ENCODE results near the gene TBC1D25. TPM values are rescaled to one million over a fixed set of nuclear protein-coding genes. Genes with fewer than 3 reads are reported as not detected.

TBC1D25 gene, protein sequence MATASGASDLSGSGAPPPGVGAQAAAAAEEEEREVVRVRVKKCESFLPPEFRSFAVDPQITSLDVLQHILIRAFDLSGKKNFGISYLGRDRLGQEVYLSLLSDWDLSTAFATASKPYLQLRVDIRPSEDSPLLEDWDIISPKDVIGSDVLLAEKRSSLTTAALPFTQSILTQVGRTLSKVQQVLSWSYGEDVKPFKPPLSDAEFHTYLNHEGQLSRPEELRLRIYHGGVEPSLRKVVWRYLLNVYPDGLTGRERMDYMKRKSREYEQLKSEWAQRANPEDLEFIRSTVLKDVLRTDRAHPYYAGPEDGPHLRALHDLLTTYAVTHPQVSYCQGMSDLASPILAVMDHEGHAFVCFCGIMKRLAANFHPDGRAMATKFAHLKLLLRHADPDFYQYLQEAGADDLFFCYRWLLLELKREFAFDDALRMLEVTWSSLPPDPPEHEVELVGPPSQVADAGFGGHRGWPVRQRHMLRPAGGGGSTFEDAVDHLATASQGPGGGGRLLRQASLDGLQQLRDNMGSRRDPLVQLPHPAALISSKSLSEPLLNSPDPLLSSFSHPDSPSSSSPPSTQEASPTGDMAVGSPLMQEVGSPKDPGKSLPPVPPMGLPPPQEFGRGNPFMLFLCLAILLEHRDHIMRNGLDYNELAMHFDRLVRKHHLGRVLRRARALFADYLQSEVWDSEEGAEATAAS
- polyA plus RNA-seq: 8.0 TPM
- long read RNA-seq, donor 1, full-length matches to known transcripts: 1 of 1 reads
- long read RNA-seq, donor 1, partial matches to known transcripts: 0 of 1 reads
- long read RNA-seq, donor 1, other reads (novel, unspliced or antisense): 0 of 1 reads
- long read RNA-seq, donor 2, full-length matches to known transcripts: 1 of 1 reads
- long read RNA-seq, donor 2, partial matches to known transcripts: 0 of 1 reads
- long read RNA-seq, donor 2, other reads (novel, unspliced or antisense): 0 of 1 reads
- long read RNA-seq, donor 3, full-length matches to known transcripts: 1 of 1 reads
- long read RNA-seq, donor 3, partial matches to known transcripts: 0 of 1 reads
- long read RNA-seq, donor 3, other reads (novel, unspliced or antisense): 0 of 1 reads
- long read RNA-seq, donor 4: 0 reads
- long read RNA-seq, donor 5, full-length matches to known transcripts: 2 of 2 reads
- long read RNA-seq, donor 5, partial matches to known transcripts: 0 of 2 reads
- long read RNA-seq, donor 5, other reads (novel, unspliced or antisense): 0 of 2 reads
- long read RNA-seq, donor 6, full-length matches to known transcripts: 1 of 1 reads
- long read RNA-seq, donor 6, partial matches to known transcripts: 0 of 1 reads
- long read RNA-seq, donor 6, other reads (novel, unspliced or antisense): 0 of 1 reads
- long read RNA-seq, donor 7, full-length matches to known transcripts: 2 of 2 reads
- long read RNA-seq, donor 7, partial matches to known transcripts: 0 of 2 reads
- long read RNA-seq, donor 7, other reads (novel, unspliced or antisense): 0 of 2 reads
- long read RNA-seq, donor 8: 0 reads
- long read RNA-seq, donor 9, full-length matches to known transcripts: 2 of 2 reads
- long read RNA-seq, donor 9, partial matches to known transcripts: 0 of 2 reads
- long read RNA-seq, donor 9, other reads (novel, unspliced or antisense): 0 of 2 reads
- long read RNA-seq, donor 10, full-length matches to known transcripts: 3 of 3 reads
- long read RNA-seq, donor 10, partial matches to known transcripts: 0 of 3 reads
- long read RNA-seq, donor 10, other reads (novel, unspliced or antisense): 0 of 3 reads
- long read RNA-seq, donor 11, full-length matches to known transcripts: 1 of 1 reads
- long read RNA-seq, donor 11, partial matches to known transcripts: 0 of 1 reads
- long read RNA-seq, donor 11, other reads (novel, unspliced or antisense): 0 of 1 reads

DNA sequence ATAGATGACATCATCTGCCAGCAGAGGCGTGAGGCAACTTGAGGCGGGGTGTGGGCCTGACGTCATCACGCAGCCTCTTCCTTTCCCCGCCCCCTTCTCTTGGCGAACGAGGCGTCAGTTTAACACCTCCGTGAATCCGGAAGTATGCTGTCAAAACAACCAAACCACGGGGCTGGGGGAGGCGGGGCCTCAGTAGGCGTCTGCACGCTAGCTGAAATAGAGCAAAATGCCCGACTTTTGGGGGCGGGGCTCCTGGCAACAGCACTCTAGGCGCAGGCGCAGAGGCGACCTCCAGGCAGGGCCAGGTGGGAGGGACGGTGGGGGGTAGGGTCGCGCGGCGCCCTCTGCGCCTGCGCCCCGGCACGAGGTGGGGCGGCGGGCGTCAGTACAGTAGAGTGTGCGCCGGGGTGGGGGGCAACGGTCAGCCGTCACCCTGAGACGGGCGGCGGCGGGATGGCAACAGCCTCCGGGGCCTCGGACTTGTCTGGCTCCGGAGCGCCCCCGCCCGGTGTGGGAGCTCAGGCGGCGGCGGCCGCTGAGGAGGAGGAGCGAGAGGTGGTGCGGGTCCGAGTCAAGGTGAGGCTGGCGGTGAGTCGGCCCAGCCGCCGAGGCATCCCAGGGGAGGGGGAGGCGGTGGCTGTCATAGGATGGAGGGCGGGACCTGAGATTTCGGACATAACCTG lies at the start of gene TBC1D25:
TBC1D25 (plus strand) TSS at position 370 of the 683 bp plus-strand sequence; CDS start at position 454, 84 bp downstream.
- Histone ChIP-seq H3K27ac (ENCODE audit: low read length) (peak within 1 kb of the TSS; percentile 87), H3K9me3 (ENCODE audit: control insufficient read depth, low read depth, low read length) (no peaks in the 10 kb centered on the region), H3K36me3 (ENCODE audit: control insufficient read depth, insufficient read depth, low read length) (peaks cover under 1% of the 10 kb centered on the region), H3K4me3 (ENCODE audit: low read length) (peak within 1 kb of the TSS; percentile 74), H3K4me1 (ENCODE audit: control insufficient read depth, insufficient read depth, low read length) (peaks cover 8% of the 10 kb centered on the region), H3K27me3 (ENCODE audit: control insufficient read depth, insufficient read depth, low read length) (no peaks in the 10 kb centered on the region)
- peak; percentile 98 for DNase-seq
- WGBS (ENCODE audit: insufficient coverage, low lambda C conversion rate): no CpG with 5 or more reads among the region's 59 CpGs

DNA sequence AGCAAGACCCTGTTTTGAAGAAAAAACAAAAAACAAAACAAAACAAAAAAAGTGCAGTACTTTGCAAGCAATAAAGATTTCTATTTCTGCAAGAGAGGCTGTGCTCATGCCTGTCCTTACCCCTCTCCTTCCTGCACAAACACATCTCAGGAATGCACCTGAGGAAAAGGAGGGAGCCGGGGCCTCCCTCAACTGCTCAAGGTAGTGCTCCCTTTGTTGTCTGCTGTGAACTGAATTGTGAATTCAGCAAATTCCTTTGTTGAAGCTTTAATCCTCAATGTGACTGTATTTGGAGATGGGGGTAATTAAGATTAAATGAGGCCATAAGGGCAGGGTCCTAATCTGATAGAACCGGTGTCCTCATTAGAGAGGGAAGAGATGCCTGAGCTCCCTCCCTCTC lies 49.6 kb upstream of the TBC1D25 start:
- no peaks in the 10 kb centered on the region for H3K4me1 ChIP-seq (ENCODE audit: control insufficient read depth, insufficient read depth, low read length)
- H3K27ac ChIP-seq (ENCODE audit: low read length): no peak overlapping the region
- DNase-seq: no peak
- H3K27me3 ChIP-seq (ENCODE audit: control insufficient read depth, insufficient read depth, low read length): no peaks in the 10 kb centered on the region
- H3K36me3 ChIP-seq (ENCODE audit: control insufficient read depth, insufficient read depth, low read length): peaks cover 2% of the 10 kb centered on the region
- H3K9me3 ChIP-seq (ENCODE audit: control insufficient read depth, low read depth, low read length): no peaks in the 10 kb centered on the region
- no peak overlapping the region for H3K4me3 ChIP-seq (ENCODE audit: low read length)
- WGBS (ENCODE audit: insufficient coverage, low lambda C conversion rate): no CpG with 5 or more reads among the region's 2 CpGs

DNA sequence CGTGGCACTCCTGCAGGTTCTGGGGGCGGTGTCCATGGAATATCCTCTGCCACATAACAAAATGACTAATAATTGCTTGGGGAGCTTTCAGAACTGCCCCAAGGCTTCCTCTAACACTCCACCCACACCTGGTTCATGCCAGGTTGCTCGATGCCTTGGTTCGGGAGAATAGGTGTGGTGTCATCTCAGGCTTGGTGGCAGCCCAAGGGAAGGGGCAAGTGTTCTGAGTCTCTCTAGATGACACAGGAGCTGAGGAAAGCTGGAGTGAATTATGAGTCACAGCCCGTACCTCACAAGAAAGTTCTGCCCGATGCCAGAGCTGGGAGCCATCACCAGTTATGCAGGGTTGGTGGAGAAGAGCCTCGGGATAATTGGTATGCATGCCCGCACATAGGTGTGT lies 48.9 kb upstream of the TBC1D25 start:
- DNase-seq: no peak
- H3K4me3 ChIP-seq (ENCODE audit: low read length): no peak overlapping the region
- no CpG with 5 or more reads among the region's 8 CpGs for WGBS (ENCODE audit: insufficient coverage, low lambda C conversion rate)
- H3K27ac ChIP-seq (ENCODE audit: low read length): no peak overlapping the region
- no peaks in the 10 kb centered on the region for H3K27me3 ChIP-seq (ENCODE audit: control insufficient read depth, insufficient read depth, low read length)
- peaks cover 2% of the 10 kb centered on the region for H3K36me3 ChIP-seq (ENCODE audit: control insufficient read depth, insufficient read depth, low read length)
- no peaks in the 10 kb centered on the region for H3K4me1 ChIP-seq (ENCODE audit: control insufficient read depth, insufficient read depth, low read length)
- H3K9me3 ChIP-seq (ENCODE audit: control insufficient read depth, low read depth, low read length): no peaks in the 10 kb centered on the region

DNA sequence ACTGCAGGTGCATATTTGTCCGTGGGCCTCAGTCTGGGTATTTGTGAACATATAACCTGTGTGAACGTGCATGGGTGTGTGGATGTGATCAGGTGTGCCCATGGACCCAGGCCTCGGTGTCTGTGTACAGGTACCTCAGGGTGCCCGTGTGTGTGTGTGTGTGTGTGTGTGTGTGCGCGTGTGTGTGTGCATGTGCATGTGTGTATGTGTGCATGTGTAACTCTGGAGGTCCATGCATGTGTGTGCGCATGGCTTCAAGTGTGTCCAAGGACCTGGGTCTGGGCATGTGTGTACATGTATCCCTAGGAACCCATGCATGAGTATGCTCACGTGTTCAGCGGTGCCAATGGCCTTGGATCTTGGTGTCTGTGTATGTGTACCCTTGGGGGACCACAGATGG lies 47.7 kb upstream of the TBC1D25 start:
- Histone ChIP-seq H3K9me3 (ENCODE audit: control insufficient read depth, low read depth, low read length) (no peaks in the 10 kb centered on the region), H3K4me3 (ENCODE audit: low read length) (no peak overlapping the region), H3K27me3 (ENCODE audit: control insufficient read depth, insufficient read depth, low read length) (no peaks in the 10 kb centered on the region), H3K27ac (ENCODE audit: low read length) (no peak overlapping the region), H3K4me1 (ENCODE audit: control insufficient read depth, insufficient read depth, low read length) (no peaks in the 10 kb centered on the region), H3K36me3 (ENCODE audit: control insufficient read depth, insufficient read depth, low read length) (no peaks in the 10 kb centered on the region)
- no peak for DNase-seq
- no CpG with 5 or more reads among the region's 9 CpGs for WGBS (ENCODE audit: insufficient coverage, low lambda C conversion rate)

DNA sequence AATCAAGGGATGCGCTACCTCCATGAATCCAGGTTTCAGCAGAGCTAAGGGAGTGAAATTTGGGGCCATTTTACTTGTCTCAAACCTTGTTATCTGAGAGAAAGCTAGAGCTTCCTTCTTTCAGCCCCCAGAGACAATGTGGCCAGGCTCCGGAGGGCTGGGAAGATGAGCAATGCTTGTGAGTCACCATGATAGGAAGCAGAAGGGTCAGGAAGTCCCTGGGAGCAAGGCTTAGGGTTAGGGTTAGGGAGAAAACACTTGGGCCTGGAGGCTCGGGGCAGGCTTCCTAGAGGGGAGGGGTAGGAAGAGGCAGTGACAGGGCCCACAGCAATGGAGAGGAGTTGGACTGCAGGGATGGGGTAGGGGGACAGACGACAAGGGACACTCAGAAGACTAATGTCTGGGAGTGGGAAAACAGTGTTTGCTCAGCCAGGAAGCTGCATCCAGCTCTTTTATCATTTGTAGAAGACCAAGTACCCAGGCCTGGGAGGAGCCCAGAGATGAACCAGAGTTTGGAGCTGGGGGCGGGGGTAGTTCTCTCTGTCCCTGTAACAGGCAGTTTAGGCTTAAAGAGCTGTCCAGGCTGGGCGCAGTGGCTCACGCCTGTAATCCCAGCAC lies 47.1 kb upstream of the TBC1D25 start:
- WGBS (ENCODE audit: insufficient coverage, low lambda C conversion rate): no CpG with 5 or more reads among the region's 7 CpGs
- H3K4me3 ChIP-seq (ENCODE audit: low read length): no peak overlapping the region
- H3K27me3 ChIP-seq (ENCODE audit: control insufficient read depth, insufficient read depth, low read length): no peaks in the 10 kb centered on the region
- H3K27ac ChIP-seq (ENCODE audit: low read length): no peak overlapping the region
- no peak for DNase-seq
- no peaks in the 10 kb centered on the region for H3K36me3 ChIP-seq (ENCODE audit: control insufficient read depth, insufficient read depth, low read length)
- H3K4me1 ChIP-seq (ENCODE audit: control insufficient read depth, insufficient read depth, low read length): no peaks in the 10 kb centered on the region
- no peaks in the 10 kb centered on the region for H3K9me3 ChIP-seq (ENCODE audit: control insufficient read depth, low read depth, low read length)

DNA sequence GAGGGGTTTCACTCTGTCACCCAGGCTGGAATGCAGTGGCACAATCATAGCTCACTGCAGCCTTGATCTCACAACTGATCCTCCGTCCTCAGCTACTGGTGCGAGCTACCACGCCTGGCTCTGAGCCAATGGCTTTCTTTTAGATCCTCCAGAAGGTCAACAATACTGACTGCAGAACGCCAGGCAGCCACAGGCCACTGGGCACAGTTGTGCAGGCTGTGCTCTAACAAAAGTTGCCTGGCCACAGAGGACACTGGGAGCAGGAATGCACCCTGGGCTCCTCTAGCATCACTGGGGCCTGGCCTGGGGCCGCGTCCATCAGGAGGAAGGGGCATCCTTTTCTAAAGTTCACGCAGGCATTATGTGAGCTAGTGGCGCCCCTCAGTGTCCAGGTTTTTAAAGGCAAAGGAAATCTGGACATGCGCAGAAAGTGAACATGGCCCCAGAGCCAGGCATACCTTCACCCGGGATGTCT lies 45.6 kb upstream of the TBC1D25 start:
- no peaks in the 10 kb centered on the region for H3K36me3 ChIP-seq (ENCODE audit: control insufficient read depth, insufficient read depth, low read length)
- no peak overlapping the region for H3K4me3 ChIP-seq (ENCODE audit: low read length)
- peak in 1 of 2 donors; percentile 8 for DNase-seq
- H3K27ac ChIP-seq (ENCODE audit: low read length): no peak overlapping the region
- WGBS (ENCODE audit: insufficient coverage, low lambda C conversion rate): no CpG with 5 or more reads among the region's 10 CpGs
- no peaks in the 10 kb centered on the region for H3K27me3 ChIP-seq (ENCODE audit: control insufficient read depth, insufficient read depth, low read length)
- H3K9me3 ChIP-seq (ENCODE audit: control insufficient read depth, low read depth, low read length): no peaks in the 10 kb centered on the region
- H3K4me1 ChIP-seq (ENCODE audit: control insufficient read depth, insufficient read depth, low read length): no peaks in the 10 kb centered on the region

DNA sequence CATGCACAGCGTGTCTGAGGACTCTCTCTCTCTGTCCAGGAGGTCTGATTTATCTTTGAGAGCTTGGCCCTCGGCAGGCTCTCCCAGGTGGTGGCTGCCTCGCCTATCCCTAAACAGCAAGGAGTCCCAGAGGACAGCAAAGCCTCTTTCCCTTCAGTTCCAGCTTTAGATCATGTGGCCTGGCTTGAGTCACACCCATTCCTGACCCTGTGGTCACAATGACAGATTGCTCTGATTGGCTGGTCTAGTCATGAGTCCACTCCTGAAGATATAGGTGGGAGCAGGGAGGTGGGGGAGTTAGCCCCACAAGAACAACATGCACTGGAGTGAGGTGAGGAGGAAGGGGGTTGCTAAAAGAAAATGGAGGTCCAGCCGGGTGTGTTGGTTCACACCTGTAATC lies 42.9 kb upstream of the TBC1D25 start:
- Histone ChIP-seq H3K27me3 (ENCODE audit: control insufficient read depth, insufficient read depth, low read length) (no peaks in the 10 kb centered on the region), H3K4me3 (ENCODE audit: low read length) (no peak overlapping the region), H3K27ac (ENCODE audit: low read length) (no peak overlapping the region), H3K36me3 (ENCODE audit: control insufficient read depth, insufficient read depth, low read length) (no peaks in the 10 kb centered on the region), H3K9me3 (ENCODE audit: control insufficient read depth, low read depth, low read length) (no peaks in the 10 kb centered on the region), H3K4me1 (ENCODE audit: control insufficient read depth, insufficient read depth, low read length) (no peaks in the 10 kb centered on the region)
- no peak for DNase-seq
- WGBS (ENCODE audit: insufficient coverage, low lambda C conversion rate): no CpG with 5 or more reads among the region's 4 CpGs

DNA sequence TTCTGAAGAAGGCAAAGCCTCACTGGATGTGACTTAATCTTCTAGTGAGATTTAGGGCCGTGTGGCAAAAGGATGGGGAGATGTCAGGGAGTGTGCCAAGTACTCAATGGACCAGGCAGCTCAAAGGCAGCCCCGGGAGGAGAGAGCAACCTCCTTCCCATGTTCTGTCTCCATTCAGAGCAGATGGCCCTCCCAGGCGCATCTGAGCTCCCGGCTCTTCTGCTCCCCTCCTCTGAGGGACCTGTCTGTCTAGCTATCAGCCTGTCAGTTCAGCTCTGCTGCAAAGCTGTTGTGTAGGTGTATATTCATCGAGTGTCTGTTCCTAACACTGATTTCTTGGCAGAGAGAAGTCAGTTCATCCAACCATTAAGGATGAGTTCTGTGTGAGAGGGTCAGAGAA lies 41.6 kb upstream of the TBC1D25 start:
- no peaks in the 10 kb centered on the region for H3K9me3 ChIP-seq (ENCODE audit: control insufficient read depth, low read depth, low read length)
- no peak overlapping the region for H3K4me3 ChIP-seq (ENCODE audit: low read length)
- H3K4me1 ChIP-seq (ENCODE audit: control insufficient read depth, insufficient read depth, low read length): no peaks in the 10 kb centered on the region
- H3K27me3 ChIP-seq (ENCODE audit: control insufficient read depth, insufficient read depth, low read length): no peaks in the 10 kb centered on the region
- H3K27ac ChIP-seq (ENCODE audit: low read length): no peak overlapping the region
- WGBS (ENCODE audit: insufficient coverage, low lambda C conversion rate): no CpG with 5 or more reads among the region's 5 CpGs
- no peak for DNase-seq
- H3K36me3 ChIP-seq (ENCODE audit: control insufficient read depth, insufficient read depth, low read length): no peaks in the 10 kb centered on the region
